HG03095 (cell line): ENCODE data around the gene STYK1.

Source experiments
- ATAC-seq: cut with Tn5 transposase; IDR thresholded peaks from one replicate; pipeline ENCODE4 v1.9.1; 2021; ENCODE audit warnings: moderate library complexity; ENCODE audit not compliant: unreplicated experiment

Gene STYK1

GRCh38 chr12:10673659-10674384 lies at the start of gene STYK1:
TSS of gene STYK1 (minus strand) at chr12:10674052. CDS start at chr12:10634618, 39,434 bp downstream.
- ATAC-seq, result no peak

- peak; percentile 45 for ATAC-seq
Observed at GRCh38 chr12:10722905-10723746, 49.3 kb upstream of the STYK1 start, which contains the start of gene YBX3. TSS of gene YBX3 (minus strand) at chr12:10723323. CDS start at chr12:10723111, 212 bp downstream.

GRCh38 chr12:10722502-10722904 lies 48.7 kb upstream of the STYK1 start:
- peak; percentile 49 for ATAC-seq

GRCh38 chr12:10721651-10722501 lies 48.0 kb upstream of the STYK1 start:
- no peak for ATAC-seq

- no peak for ATAC-seq
Observed at GRCh38 chr12:10720974-10721650, 47.3 kb upstream of the STYK1 start.

- ATAC-seq, result no peak
Observed at GRCh38 chr12:10719482-10719881, 45.6 kb upstream of the STYK1 start.

- no peak for ATAC-seq
Observed at GRCh38 chr12:10718279-10718821, 44.5 kb upstream of the STYK1 start.

- ATAC-seq, result no peak
Observed at GRCh38 chr12:10717410-10717809, 43.6 kb upstream of the STYK1 start.

GRCh38 chr12:10716704-10717315 lies 43.0 kb upstream of the STYK1 start:
- ATAC-seq, result no peak

- no peak for ATAC-seq
Observed at GRCh38 chr12:10716277-10716676, 42.4 kb upstream of the STYK1 start.

- ATAC-seq, result no peak
Observed at GRCh38 chr12:10715491-10715890, 41.6 kb upstream of the STYK1 start.

GRCh38 chr12:10709808-10710207 lies 36.0 kb upstream of the STYK1 start:
- ATAC-seq, result no peak

- no peak for ATAC-seq
Observed at GRCh38 chr12:10708862-10709261, 35.0 kb upstream of the STYK1 start.

GRCh38 chr12:10705655-10706054 lies 31.8 kb upstream of the STYK1 start:
- ATAC-seq, result no peak

GRCh38 chr12:10701843-10702242 lies 28.0 kb upstream of the STYK1 start:
- ATAC-seq, result no peak

GRCh38 chr12:10701131-10701681 lies 27.4 kb upstream of the STYK1 start:
- peak; percentile 44 for ATAC-seq

GRCh38 chr12:10700581-10700980 lies 26.7 kb upstream of the STYK1 start:
- no peak for ATAC-seq

- ATAC-seq, result no peak
Observed at GRCh38 chr12:10697862-10698261, 24.0 kb upstream of the STYK1 start.

GRCh38 chr12:10697156-10697555 lies 23.3 kb upstream of the STYK1 start:
- ATAC-seq, result no peak

- no peak for ATAC-seq
Observed at GRCh38 chr12:10690906-10691305, 17.1 kb upstream of the STYK1 start.
